CD8-positive, alpha-beta memory T cell (primary cell): ENCODE data around the gene EVL. TPM values are rescaled to one million over a fixed set of nuclear protein-coding genes. Genes with fewer than 3 reads are reported as not detected.
A peak's percentile ranks its signal among the peaks of the same experiment; 100 is the strongest.

Experiments
- CTCF ChIA-PET: fragments of 350-600 bp; sonication (Branson Sonifier 250); formaldehyde crosslinking; loops from one replicate; lab custom pipeline; 2021; ENCODE audit warnings: antibody characterized with exemption; lab: Charles Lee
- POLR2A ChIA-PET: fragments of 350-600 bp; sonication (Branson Sonifier 250); formaldehyde crosslinking; loops from one replicate; lab custom pipeline; 2021; ENCODE audit warnings: antibody characterized with exemption; lab: Charles Lee
- DNase-seq, 5 donors: peaks; one replicate each; pipeline versions ENCODE4 v3.0.0 to v3.0.0-alpha.2; 2020 to 2022; ENCODE audit warnings: mixed read lengths in 1 of 5
- H3K27ac ChIP-seq: one replicate; pipeline ENCODE4 v1.7.0; 2013; ENCODE audit warnings: low read depth, mild to moderate bottlenecking, low read length, moderate library complexity
- H3K27me3 ChIP-seq: 2 replicates; pipeline ENCODE4 v1.7.0; 2013; ENCODE audit warnings: low read length, mild to moderate bottlenecking; ENCODE audit not compliant: insufficient read depth, poor library complexity, severe bottlenecking
- H3K36me3 ChIP-seq: 2 replicates; pipeline ENCODE4 v1.7.0; 2013; ENCODE audit warnings: mild to moderate bottlenecking, low read length, moderate library complexity; ENCODE audit not compliant: insufficient read depth
- H3K4me1 ChIP-seq: 2 replicates; pipeline ENCODE4 v1.7.0; 2013; ENCODE audit warnings: mild to moderate bottlenecking, low read length, moderate library complexity; ENCODE audit not compliant: insufficient read depth
- H3K4me3 ChIP-seq: 2 replicates; pipeline ENCODE4 v1.7.0; 2013; ENCODE audit warnings: mild to moderate bottlenecking, low read length
- H3K9me3 ChIP-seq: 2 replicates; pipeline ENCODE4 v1.7.0; 2013; ENCODE audit warnings: mild to moderate bottlenecking, low read length
- H3K27ac Mint-ChIP-seq, 8 donors: one replicate each; pipeline ENCODE4 v1.8.0; 2020 to 2021; ENCODE audit warnings: mixed read lengths in 8 of 8, mild to moderate bottlenecking in 6 of 8, inconsistent platforms in 3 of 8, moderate library complexity in 3 of 8
- H3K27me3 Mint-ChIP-seq, 2 donors: one replicate each; pipeline ENCODE4 v1.8.0; 2020 to 2021; ENCODE audit warnings: mixed read lengths in 2 of 2, mild to moderate bottlenecking in 1 of 2, moderate library complexity in 1 of 2
- H3K36me3 Mint-ChIP-seq, 3 donors: one replicate each; pipeline ENCODE4 v1.8.0; 2020 to 2021; ENCODE audit warnings: mixed read lengths in 3 of 3, inconsistent platforms in 1 of 3, mild to moderate bottlenecking in 1 of 3
- H3K4me1 Mint-ChIP-seq, 3 donors: one replicate each; pipeline ENCODE4 v1.8.0; 2020 to 2021; ENCODE audit warnings: mixed read lengths in 3 of 3, inconsistent platforms in 1 of 3, mild to moderate bottlenecking in 1 of 3
- H3K4me3 Mint-ChIP-seq, 7 donors: one replicate each; pipeline ENCODE4 v1.8.0; 2020 to 2021; ENCODE audit warnings: mixed read lengths in 7 of 7, mild to moderate bottlenecking in 6 of 7, moderate library complexity in 4 of 7, inconsistent platforms in 2 of 7
- H3K9me3 Mint-ChIP-seq, 5 donors: one replicate each; pipeline ENCODE4 v1.8.0; 2020 to 2022; ENCODE audit warnings: mixed read lengths in 5 of 5, mild to moderate bottlenecking in 3 of 5, moderate library complexity in 2 of 5, inconsistent platforms in 1 of 5
- polyA plus RNA-seq: library from polyadenylated mRNA; unstranded; fragments of 300-500 nt; fragmentation: Illumina TruSeq; gene quantifications from one replicate; pipeline ENCODE4 v1.2.3, GENCODE V29; 2021
- total RNA-seq, 2 experiments: library from RNA; stranded (reverse); gene quantifications; one replicate each; pipeline ENCODE4 v1.2.3, GENCODE V29; 2021

The EVL gene
- total and polyA plus RNA-seq, 3 experiments from 2014 or later = 129 to 228 (median 218) TPM

DNA sequence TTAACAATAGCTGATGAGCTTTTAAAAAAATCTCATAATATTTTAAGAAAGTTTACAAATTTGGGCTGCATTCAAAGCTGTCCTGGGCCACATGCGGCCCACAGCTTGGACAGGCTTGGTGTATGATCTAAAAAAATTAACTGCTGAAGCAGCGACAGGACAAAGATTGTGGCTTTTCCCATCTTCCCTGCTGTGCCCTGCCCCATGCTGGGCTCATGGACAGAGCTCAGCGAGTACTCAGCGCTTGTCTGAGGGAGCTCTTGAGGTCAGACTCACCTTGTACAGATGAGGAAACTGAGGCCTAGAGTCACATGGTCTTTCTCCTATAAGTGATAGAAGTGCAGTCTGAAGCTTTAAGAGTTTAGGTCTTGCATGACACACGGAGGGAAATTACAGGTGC lies 15.0 kb downstream of the EVL start:
- no peaks in the 10 kb centered on the region for H3K9me3 ChIP-seq
- CTCF ChIA-PET = interaction anchor here (2.4 to 58.3 kb wide), 3 partner anchors 8 to 113 kb away, joined by 13 to 1568 read pairs (median 1568); partner anchors contain the start of gene EVL
- no peaks in the 10 kb centered on the region for H3K27me3 ChIP-seq
- Mint-ChIP-seq H3K4me3 (peak overlapping the region; percentile 70 to 88 (median 80)), H3K9me3 (no peaks in the 10 kb centered on the region), H3K27me3 (no peaks in the 10 kb centered on the region), H3K27ac (peak overlapping the region; percentile 34 to 98 (median 94)), H3K36me3 (peaks cover 12 to 78% (median 16%) of the 10 kb centered on the region in 3 donors), H3K4me1 (peaks cover 96 to 100% (median 99%) of the 10 kb centered on the region in 3 donors)
- no peak overlapping the region for H3K27ac ChIP-seq
- H3K36me3 ChIP-seq = peaks cover 25% of the 10 kb centered on the region
- H3K4me1 ChIP-seq = peaks cover 96% of the 10 kb centered on the region
- peak overlapping the region; percentile 35 for H3K4me3 ChIP-seq
- POLR2A ChIA-PET = interaction anchor here (0.7 to 10.0 kb wide), 7 partner anchors 9 to 28 kb away, joined by 6 to 274 read pairs (median 8); partner anchors contain the start of gene EVL
- no peak for DNase-seq

- Mint-ChIP-seq H3K27me3 (no peaks in the 10 kb centered on the region), H3K27ac (peak overlapping the region; percentile 87 to 98 (median 94)), H3K9me3 (no peaks in the 10 kb centered on the region), H3K4me1 (peaks cover 90 to 100% (median 99%) of the 10 kb centered on the region in 3 donors), H3K36me3 (peaks cover 20 to 80% (median 22%) of the 10 kb centered on the region in 3 donors), H3K4me3 (peak overlapping the region; percentile 66 to 88 (median 86))
- Histone ChIP-seq H3K27ac (no peak overlapping the region), H3K9me3 (no peaks in the 10 kb centered on the region), H3K27me3 (no peaks in the 10 kb centered on the region), H3K4me3 (peak overlapping the region; percentile 37), H3K36me3 (peaks cover 40% of the 10 kb centered on the region), H3K4me1 (peaks cover 96% of the 10 kb centered on the region)
- POLR2A ChIA-PET = interaction anchor here (0.6 to 10.0 kb wide), 7 partner anchors 9 to 467 kb away, joined by 3 to 274 read pairs (median 5); partner anchors contain the start of gene EVL
- CTCF ChIA-PET = interaction anchor here (2.4 to 58.3 kb wide), 3 partner anchors 9 to 111 kb away, joined by 13 to 1568 read pairs (median 1568); partner anchors contain the start of gene EVL
- DNase-seq = no peak
Measured at GRCh38 chr14:100081997-100082625, 16.9 kb downstream of the EVL start.

- Mint-ChIP-seq H3K4me3 (peak overlapping the region; percentile 66 to 88 (median 85)), H3K27me3 (no peaks in the 10 kb centered on the region), H3K4me1 (peaks cover 89 to 99% (median 99%) of the 10 kb centered on the region in 3 donors), H3K36me3 (peaks cover 23 to 79% (median 24%) of the 10 kb centered on the region in 3 donors), H3K27ac (peak overlapping the region; percentile 87 to 98 (median 93)), H3K9me3 (no peaks in the 10 kb centered on the region)
- Histone ChIP-seq H3K4me3 (peak overlapping the region; percentile 37), H3K36me3 (peaks cover 43% of the 10 kb centered on the region), H3K27me3 (no peaks in the 10 kb centered on the region), H3K27ac (no peak overlapping the region), H3K9me3 (no peaks in the 10 kb centered on the region), H3K4me1 (peaks cover 97% of the 10 kb centered on the region)
- ChIA-PET CTCF (interaction anchor here (2.4 to 58.3 kb wide), 4 partner anchors 10 to 111 kb away, joined by 13 to 1568 read pairs (median 791); partner anchors contain the start of gene EVL), POLR2A (interaction anchor here (2.0 to 10.0 kb wide), 3 partner anchors 16 to 23 kb away, joined by 6 to 274 read pairs (median 21); partner anchors contain the start of gene EVL)
- DNase-seq = no peak
Measured at GRCh38 chr14:100082723-100083122, 17.5 kb downstream of the EVL start.

- Histone ChIP-seq H3K27me3 (no peaks in the 10 kb centered on the region), H3K9me3 (no peaks in the 10 kb centered on the region), H3K36me3 (peaks cover 51% of the 10 kb centered on the region), H3K4me3 (no peak overlapping the region), H3K4me1 (peaks cover 98% of the 10 kb centered on the region), H3K27ac (no peak overlapping the region)
- H3K4me3 Mint-ChIP-seq = peak overlapping the region; percentile 41 to 87 (median 84)
- POLR2A ChIA-PET = interaction anchor here (0.7 to 10.0 kb wide), 4 partner anchors 9 to 132 kb away, joined by 4 to 274 read pairs (median 13); partner anchors contain the start of gene EVL
- no peaks in the 10 kb centered on the region for H3K27me3 Mint-ChIP-seq
- DNase-seq = peak in 1 of 5 donors; percentile 59
- H3K9me3 Mint-ChIP-seq = no peaks in the 10 kb centered on the region
- CTCF ChIA-PET = interaction anchor here (3.1 to 58.3 kb wide), 3 partner anchors 10 to 110 kb away, joined by 14 to 1568 read pairs (median 1568); partner anchors contain the start of gene EVL
- peak overlapping the region; percentile 87 to 98 (median 93) for H3K27ac Mint-ChIP-seq
- peaks cover 25 to 84% (median 28%) of the 10 kb centered on the region in 3 donors for H3K36me3 Mint-ChIP-seq
- peaks cover 90 to 99% (median 99%) of the 10 kb centered on the region in 3 donors for H3K4me1 Mint-ChIP-seq
Measured at GRCh38 chr14:100083706-100084105, 18.5 kb downstream of the EVL start.

DNA sequence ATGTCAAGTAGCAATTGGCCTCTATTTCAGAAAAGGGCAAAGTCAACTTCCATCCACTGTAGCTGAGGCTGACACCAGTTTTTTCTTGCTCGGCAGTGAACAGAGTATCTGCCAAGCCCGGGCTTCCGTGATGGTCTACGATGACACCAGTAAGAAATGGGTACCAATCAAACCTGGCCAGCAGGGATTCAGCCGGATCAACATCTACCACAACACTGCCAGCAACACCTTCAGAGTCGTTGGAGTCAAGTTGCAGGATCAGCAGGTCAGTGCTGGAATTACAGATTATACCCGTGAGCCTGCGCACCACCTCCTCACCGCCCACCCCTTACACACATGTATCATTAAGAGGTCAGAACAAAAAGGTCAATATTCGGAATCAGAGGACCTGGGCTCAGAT lies 19.4 kb downstream of the EVL start:
- Mint-ChIP-seq H3K4me1 (peaks cover 90 to 99% (median 99%) of the 10 kb centered on the region in 3 donors), H3K27ac (peak overlapping the region; percentile 87 to 98 (median 93)), H3K36me3 (peaks cover 21 to 88% (median 30%) of the 10 kb centered on the region in 3 donors), H3K4me3 (peak overlapping the region; percentile 36 to 86 (median 47)), H3K9me3 (no peaks in the 10 kb centered on the region), H3K27me3 (no peaks in the 10 kb centered on the region)
- Histone ChIP-seq H3K4me1 (peaks cover 98% of the 10 kb centered on the region), H3K9me3 (no peaks in the 10 kb centered on the region), H3K36me3 (peaks cover 58% of the 10 kb centered on the region), H3K4me3 (no peak overlapping the region), H3K27ac (no peak overlapping the region), H3K27me3 (no peaks in the 10 kb centered on the region)
- no peak for DNase-seq
- ChIA-PET POLR2A (interaction anchor here (10.0 kb wide), 1 partner anchor 18 kb away, joined by 274 read pairs; the partner anchor contains the start of gene EVL), CTCF (interaction anchor here (3.1 to 58.3 kb wide), 3 partner anchors 10 to 109 kb away, joined by 14 to 1568 read pairs (median 1568); partner anchors contain the start of gene EVL)

- Histone ChIP-seq H3K4me3 (no peak overlapping the region), H3K27ac (no peak overlapping the region), H3K36me3 (peaks cover 59% of the 10 kb centered on the region), H3K9me3 (no peaks in the 10 kb centered on the region), H3K4me1 (peaks cover 98% of the 10 kb centered on the region), H3K27me3 (no peaks in the 10 kb centered on the region)
- peak overlapping the region; percentile 59 to 98 (median 92) for H3K27ac Mint-ChIP-seq
- CTCF ChIA-PET = interaction anchor here (3.1 to 58.3 kb wide), 3 partner anchors 9 to 108 kb away, joined by 14 to 1568 read pairs (median 1568); partner anchors contain the start of gene EVL
- no peaks in the 10 kb centered on the region for H3K9me3 Mint-ChIP-seq
- POLR2A ChIA-PET = no interaction called here
- no peak for DNase-seq
- peak overlapping the region in 5 of 7 donors; percentile 34 to 50 (median 41) for H3K4me3 Mint-ChIP-seq
- H3K4me1 Mint-ChIP-seq = peaks cover 89 to 99% (median 99%) of the 10 kb centered on the region in 3 donors
- H3K36me3 Mint-ChIP-seq = peaks cover 21 to 88% (median 34%) of the 10 kb centered on the region in 3 donors
- no peaks in the 10 kb centered on the region for H3K27me3 Mint-ChIP-seq
Measured at GRCh38 chr14:100085462-100085861, 20.2 kb downstream of the EVL start.

- CTCF ChIA-PET = interaction anchor here (49.6 to 58.3 kb wide), 2 partner anchors 8 to 14 kb away, joined by 1568 read pairs; partner anchors contain the start of gene EVL
- POLR2A ChIA-PET = interaction anchor here (0.5 kb wide), 1 partner anchor 16 kb away, joined by 3 read pairs; no protein-coding TSS in a partner anchor
- Mint-ChIP-seq H3K27ac (peak overlapping the region; percentile 84 to 98 (median 92)), H3K4me3 (peak overlapping the region; percentile 46 to 66 (median 50)), H3K9me3 (no peaks in the 10 kb centered on the region), H3K4me1 (peaks cover 87 to 100% (median 99%) of the 10 kb centered on the region in 3 donors), H3K36me3 (peaks cover 25 to 94% (median 39%) of the 10 kb centered on the region in 3 donors), H3K27me3 (no peaks in the 10 kb centered on the region)
- no peak overlapping the region for H3K4me3 ChIP-seq
- H3K4me1 ChIP-seq = peaks cover 98% of the 10 kb centered on the region
- H3K27me3 ChIP-seq = no peaks in the 10 kb centered on the region
- H3K27ac ChIP-seq = no peak overlapping the region
- H3K9me3 ChIP-seq = no peaks in the 10 kb centered on the region
- no peak for DNase-seq
- H3K36me3 ChIP-seq = peaks cover 66% of the 10 kb centered on the region
Measured at GRCh38 chr14:100086361-100086760, 21.1 kb downstream of the EVL start.
